K562 (cell line): ENCODE measurements around the gene RPTOR. TPM values are rescaled to one million over a fixed set of nuclear protein-coding genes. Genes with fewer than 3 reads are reported as not detected.

Experiments used
- ATAC-seq: fragments of 200-7000 bp; cut with Tn5 transposase; 3 replicates; pipeline ENCODE4 v1.9.1; 2020; ENCODE audit warnings: moderate library complexity
- BruUV-seq: library from RNA; stranded (reverse); fragments of 400-500 nt; replicated peaks from 2 replicates; lab custom pipeline; 2021; lab: Mats Ljungman, UMichigan
- CTCF ChIA-PET: fragments of 300-600 bp; formaldehyde crosslinking; extraction: SDS; loops from one replicate; lab custom pipeline; 2021; ENCODE audit warnings: low intra/inter-chr PET ratio; lab: Yijun Ruan, JAX
- POLR2A ChIA-PET: fragments of 300-600, 350-650 bp; sonication (Branson Sonifier 250); formaldehyde crosslinking; extraction: SDS; loops from one replicate; lab custom pipeline; 2021; ENCODE audit warnings: antibody characterized with exemption, inconsistent platforms; lab: Yijun Ruan, JAX
- DNase-seq, 4 experiments: peaks; one replicate each; pipeline versions ENCODE4 v3.0.0 to v3.0.0-alpha.2; 2011 to 2018; ENCODE audit warnings: low spot score in 3 of 4, mixed read lengths in 3 of 4; ENCODE audit errors: extremely low read depth in 1 of 4
- FAIRE-seq: peaks from 2 replicates; lab custom pipeline; 2011; peaks lifted over from hg19 to GRCh38; lab: Jason Lieb, UNC
- H2AFZ ChIP-seq: 2 replicates; pipeline ENCODE4 v1.6.0; 2011; ENCODE audit warnings: low read depth, low read length, control low read depth, inconsistent platforms
- H3K27ac ChIP-seq: fragments of 200-600 bp; 3 replicates; pipeline ENCODE4 v1.8.0; 2011; ENCODE audit warnings: low read depth, mild to moderate bottlenecking, control low read depth, inconsistent platforms, low read length, moderate library complexity, mixed read lengths; ENCODE audit errors: extremely low read depth
- H3K27me3 ChIP-seq, 2 experiments: fragments of 300-600 bp in 1 of 2; 2 replicates in 1 of 2; 3 replicates in 1 of 2; pipeline versions ENCODE4 v1.6.0 to v1.8.0; 2011; ENCODE audit warnings: inconsistent platforms in 2 of 2, low read length in 2 of 2, mild to moderate bottlenecking in 1 of 2, mixed read lengths in 1 of 2, moderate library complexity in 1 of 2; ENCODE audit not compliant: control insufficient read depth in 2 of 2, insufficient read depth in 2 of 2
- H3K36me3 ChIP-seq: fragments of 300-600 bp; 3 replicates; pipeline ENCODE4 v1.8.0; 2011; ENCODE audit warnings: mild to moderate bottlenecking, low read length, inconsistent platforms; ENCODE audit not compliant: control insufficient read depth, insufficient read depth
- H3K4me1 ChIP-seq, 2 experiments: fragments of 200-600 bp in 1 of 2; replicated peaks in 1 of 2; 2 replicates in 1 of 2; 3 replicates in 1 of 2; pipeline versions ENCODE4 v1.5.1 to v1.8.0; 2011; ENCODE audit warnings: inconsistent platforms in 2 of 2, low read length in 2 of 2, mild to moderate bottlenecking in 1 of 2, mixed read lengths in 1 of 2, moderate library complexity in 1 of 2; ENCODE audit not compliant: control insufficient read depth in 2 of 2, insufficient read depth in 2 of 2
- H3K4me2 ChIP-seq: 2 replicates; pipeline ENCODE4 v1.6.1; 2011; ENCODE audit warnings: low read length, control low read depth, inconsistent platforms, mixed read lengths; ENCODE audit not compliant: insufficient read depth
- H3K4me3 ChIP-seq: fragments of 200-600 bp; sonication (generic), shearing (Covaris generic); 2 replicates; pipeline ENCODE4 v1.5.1; 2016; ENCODE audit warnings: control low read depth, inconsistent platforms
- H3K79me2 ChIP-seq: fragments of 200-600 bp; 3 replicates; pipeline ENCODE4 v1.8.0; 2011; ENCODE audit warnings: low read length, inconsistent platforms; ENCODE audit not compliant: control insufficient read depth, insufficient read depth
- H3K9ac ChIP-seq, 2 experiments: 2 replicates each; pipeline versions ENCODE4 v1.6.0 to v1.6.1; 2011; ENCODE audit warnings: low read depth in 2 of 2, low read length in 2 of 2, control low read depth in 1 of 2, inconsistent platforms in 1 of 2, mild to moderate bottlenecking in 1 of 2, mixed read lengths in 1 of 2; ENCODE audit not compliant: insufficient read depth in 1 of 2
- H3K9me1 ChIP-seq: one replicate; pipeline ENCODE4 v1.6.0; 2011; ENCODE audit warnings: inconsistent platforms, mild to moderate bottlenecking, low read length, moderate library complexity; ENCODE audit not compliant: control insufficient read depth, insufficient read depth
- H3K9me3 ChIP-seq: replicated peaks from 2 replicates; pipeline ENCODE4 v1.5.1; 2011; ENCODE audit warnings: low read depth, low read length, inconsistent platforms; ENCODE audit not compliant: control insufficient read depth, insufficient read depth
- H4K20me1 ChIP-seq: replicated peaks from 2 replicates; pipeline ENCODE4 v1.6.1; 2011; ENCODE audit warnings: low read length, inconsistent platforms, mixed read lengths; ENCODE audit not compliant: control insufficient read depth, insufficient read depth
- CBX8 ChIP-seq: fragments of 200-600 bp; sonication (generic); IDR thresholded peaks from 2 replicates; pipeline ENCODE4 v1.6.1; 2012; ENCODE audit warnings: borderline replicate concordance, mixed run types, low read depth, mild to moderate bottlenecking, moderate library complexity, mixed read lengths, low read length, control low read depth, inconsistent platforms; ENCODE audit not compliant: poor library complexity, severe bottlenecking; ENCODE audit errors: extremely low read depth
- HMBOX1 ChIP-seq: sonication (generic); IDR thresholded peaks from 2 replicates; pipeline ENCODE4 v1.6.1; 2016
- MCM7 ChIP-seq, 2 experiments: fragments of 450-650 bp; IDR thresholded peaks; 2 replicates each; pipeline ENCODE4 v1.6.1; 2016 to 2018
- MTF1 ChIP-seq: fragments of 250-450 bp; sonication (Bioruptor Pico); IDR thresholded peaks from 2 replicates; pipeline ENCODE4 v1.9.0; 2021; ENCODE audit warnings: moderate library complexity, mild to moderate bottlenecking, inconsistent platforms, borderline replicate concordance
- NFE2L1 ChIP-seq: fragments of 450-650 bp; IDR thresholded peaks from 2 replicates; pipeline ENCODE4 v1.6.1; 2016; ENCODE audit warnings: missing genetic modification characterization, low read depth, mild to moderate bottlenecking, missing compliant biosample characterization, moderate library complexity, borderline replicate concordance
- POLR2A ChIP-seq: fragments of 450-650 bp; conservative IDR thresholded peaks from 2 replicates; pipeline ENCODE4 v1.6.1; 2016
- SAP30 ChIP-seq: fragments of 200-600 bp; sonication (generic); IDR thresholded peaks from 2 replicates; pipeline ENCODE4 v1.6.1; 2012; ENCODE audit warnings: borderline replicate concordance, low read depth, mild to moderate bottlenecking, moderate library complexity, low read length, control low read depth, inconsistent platforms; ENCODE audit not compliant: insufficient read depth, poor library complexity, severe bottlenecking
- ZBTB49 ChIP-seq: sonication (generic); formaldehyde crosslinking; IDR thresholded peaks from 2 replicates; pipeline ENCODE4 v1.8.0; 2022; ENCODE audit warnings: missing genetic modification reagents, mild to moderate bottlenecking, borderline replicate concordance
- ZNF583 ChIP-seq: fragments of 250-450 bp; sonication (Bioruptor Pico); IDR thresholded peaks from 2 replicates; pipeline ENCODE4 v1.4.0; 2020
- ZNF655 ChIP-seq: fragments of 250-450 bp; sonication (Bioruptor Pico); IDR thresholded peaks from 2 replicates; pipeline ENCODE4 v1.5.0; 2021
- WGBS: fragments of 100-300 bp; shearing (Covaris generic); methylation state at CpG from one replicate; pipeline ENCODE4 v1.1.6; 2016; ENCODE audit warnings: low coverage, mixed read lengths; ENCODE audit not compliant: insufficient coverage; ENCODE audit errors: missing lambda C conversion rate; 5-methylcytosine and 5-hydroxymethylcytosine counted together
- in situ Hi-C: fragments of 300-500 bp; cut with MboI; formaldehyde crosslinking; loops from 4 replicates; pipeline ENCODE4 v1.15.0; 2018; ENCODE audit warnings: inconsistent platforms, mixed read lengths
- intact Hi-C: fragments of 100-400 bp; cut with micrococcal nuclease; formaldehyde crosslinking; loops from 2 replicates; pipeline ENCODE4 v1.14.2; 2022
- polyA plus RNA-seq, 8 experiments: library from polyadenylated mRNA; depleted of rRNA in 4 of 8; stranded (reverse) in 5 of 8; unstranded in 3 of 8; fragments of >200 nt; fragmentation: Nextera tagmentation in 2 of 8; fragmentation: Illumina TruSeq in 1 of 8; extraction: Ambion mirVana in 2 of 8; extraction: Trizol in 1 of 8; gene quantifications; 2 replicates each; pipeline versions ENCODE4 v1.2.1 to v1.2.3, GENCODE V29; 2011 to 2014; ENCODE audit warnings: inconsistent platforms in 1 of 8, missing spikeins in 1 of 8
- total RNA-seq, 7 experiments: library from RNA; depleted of rRNA in 6 of 7; stranded (reverse); fragments of >200 nt in 6 of 7; fragmentation: Illumina TruSeq in 2 of 7; extraction: Trizol in 2 of 7; gene quantifications; 2 replicates each; pipeline versions ENCODE4 v1.2.1 to v1.2.3, GENCODE V29; 2011 to 2021; ENCODE audit warnings: low replicate concordance in 1 of 7

The RPTOR gene
- total and polyA plus RNA-seq, 9 of the 15 experiments (the other 6 are each of a cell fraction or from before 2014, with no cell fraction given), result 0.24 to 54.1 (median 10.2) TPM

- Histone ChIP-seq H3K4me3 (no peak overlapping the region), H3K4me2 (no peak overlapping the region), H3K79me2 (no peaks in the 10 kb centered on the region), H3K36me3 (peaks cover 30% of the 10 kb centered on the region; the same call in 2 of the 3 replicates), H2AFZ (no peak overlapping the region), H3K9me3 (no peaks in the 10 kb centered on the region), H3K9me1 (no peaks in the 10 kb centered on the region), H3K4me1 (peaks cover 3 to 24% of the 10 kb centered on the region in 2 experiments; a peak in 4 of 5 replicates), H3K9ac (no peak overlapping the region), H4K20me1 (no peaks in the 10 kb centered on the region), H3K27ac (no peak overlapping the region), H3K27me3 (no peaks in the 10 kb centered on the region; a peak in 1 of 5 replicates)
- BruUV-seq, result no TSS peak
- in situ Hi-C loops, result no loop called here
- ChIA-PET POLR2A (interaction anchor here (1.0 kb wide), 1 partner anchor 45 kb away, joined by 3 read pairs; no protein-coding TSS in a partner anchor), CTCF (no interaction called here)
- FAIRE-seq, result no peak
- DNase-seq, result no peak
- 76% methylated on average over 9 of the region's 9 CpGs for WGBS
- intact Hi-C loops, result no loop called here
- no peak for ATAC-seq
- no peak for TF ChIP-seq MCM7 (IDR thresholded peaks at IDR 0.05)
- no peak for TF ChIP-seq SAP30
- no peak for TF ChIP-seq MTF1
- TF ChIP-seq ZNF655 (CRISPR knock-in tag), result no peak
- TF ChIP-seq ZNF583 (CRISPR knock-in tag), result no peak
- no peak for TF ChIP-seq CBX8
- TF ChIP-seq POLR2A, result no peak
- TF ChIP-seq HMBOX1, result no peak
- no peak for TF ChIP-seq NFE2L1 (tag)
- TF ChIP-seq ZBTB49 (CRISPR knock-in tag), result no peak
Measured at GRCh38 chr17:80850109-80850508, 305.5 kb downstream of the RPTOR start.
